Osteoblast (primary cell): ENCODE data around the gene GPRIN1. TPM values are rescaled to one million over a fixed set of nuclear protein-coding genes. Genes with fewer than 3 reads are reported as not detected.

Experiments
- DNase-seq: peaks from one replicate; pipeline ENCODE4 v3.0.0; 2011; ENCODE audit warnings: low spot score, mixed read lengths; ENCODE audit not compliant: insufficient read length; ENCODE audit errors: missing footprints
- H2AFZ ChIP-seq: 2 replicates; pipeline ENCODE4 v1.6.0; 2011; ENCODE audit warnings: mild to moderate bottlenecking, low read length
- H3K27ac ChIP-seq: 2 replicates; pipeline ENCODE4 v1.5.1; 2011; ENCODE audit warnings: mild to moderate bottlenecking, low read depth, low read length, moderate library complexity
- H3K27me3 ChIP-seq: 2 replicates; pipeline ENCODE4 v1.6.0; 2012; ENCODE audit warnings: mild to moderate bottlenecking, control low read depth, inconsistent platforms, low read length, moderate library complexity; ENCODE audit not compliant: insufficient read depth
- H3K36me3 ChIP-seq: 2 replicates; pipeline ENCODE4 v1.5.1; 2011; ENCODE audit warnings: mild to moderate bottlenecking, low read length, control low read depth, moderate library complexity; ENCODE audit not compliant: insufficient read depth
- H3K4me1 ChIP-seq: 2 replicates; pipeline ENCODE4 v1.5.1; 2011; ENCODE audit warnings: mild to moderate bottlenecking, low read length, control low read depth, moderate library complexity; ENCODE audit not compliant: insufficient read depth
- H3K4me2 ChIP-seq: 2 replicates; pipeline ENCODE4 v1.6.0; 2011; ENCODE audit warnings: mild to moderate bottlenecking, low read length; ENCODE audit not compliant: insufficient read depth
- H3K4me3 ChIP-seq: fragments of 200-600 bp; sonication (generic); 3 replicates; pipeline ENCODE4 v1.5.1; 2012; ENCODE audit warnings: mild to moderate bottlenecking, low read length, inconsistent platforms; ENCODE audit not compliant: insufficient read depth
- H3K79me2 ChIP-seq: 2 replicates; pipeline ENCODE4 v1.6.0; 2012; ENCODE audit warnings: mild to moderate bottlenecking, low read length, control low read depth, inconsistent platforms; ENCODE audit not compliant: insufficient read depth
- H3K9me3 ChIP-seq: 2 replicates; pipeline ENCODE4 v1.5.1; 2011; ENCODE audit warnings: low read depth, low read length, control low read depth
- H4K20me1 ChIP-seq: 2 replicates; pipeline ENCODE4 v1.6.0; 2012; ENCODE audit warnings: mild to moderate bottlenecking, low read length, control low read depth; ENCODE audit not compliant: insufficient read depth
- CTCF ChIP-seq: IDR thresholded peaks from 2 replicates; pipeline ENCODE4 v1.5.1; 2011; ENCODE audit warnings: mild to moderate bottlenecking, low read depth, low read length, moderate library complexity; ENCODE audit errors: extremely low read depth
- total RNA-seq: library from RNA; depleted of rRNA; stranded (reverse); fragments of >200 nt; gene quantifications from 2 replicates; pipeline ENCODE4 v1.2.3, GENCODE V29; 2012

The GPRIN1 gene
- total RNA-seq, 1 donor = 1.8 TPM

GRCh38 chr5:176612008-176612407 lies 2.1 kb upstream of the GPRIN1 start:
- Histone ChIP-seq H3K27me3 (peaks cover 10% of the 10 kb centered on the region), H3K27ac (no peak overlapping the region), H4K20me1 (peaks cover 9% of the 10 kb centered on the region), H3K4me2 (no peak overlapping the region), H2AFZ (no peak overlapping the region), H3K36me3 (no peaks in the 10 kb centered on the region), H3K4me3 (no peak overlapping the region), H3K4me1 (peaks cover 25% of the 10 kb centered on the region), H3K79me2 (no peaks in the 10 kb centered on the region), H3K9me3 (no peaks in the 10 kb centered on the region)
- no peak for DNase-seq
- TF ChIP-seq CTCF = no peak

- DNase-seq = peak; percentile 97
- Histone ChIP-seq H3K27ac (no peak overlapping the region), H3K4me1 (peaks cover 25% of the 10 kb centered on the region), H3K79me2 (no peaks in the 10 kb centered on the region), H4K20me1 (peaks cover 9% of the 10 kb centered on the region), H3K27me3 (peaks cover 9% of the 10 kb centered on the region), H2AFZ (no peak overlapping the region), H3K4me3 (no peak overlapping the region), H3K9me3 (no peaks in the 10 kb centered on the region), H3K36me3 (no peaks in the 10 kb centered on the region), H3K4me2 (no peak overlapping the region)
- TF ChIP-seq CTCF = no peak
Observed at GRCh38 chr5:176611435-176611834, 1.5 kb upstream of the GPRIN1 start.

- Histone ChIP-seq H3K36me3 (no peaks in the 10 kb centered on the region), H3K27me3 (no peaks in the 10 kb centered on the region), H3K9me3 (no peaks in the 10 kb centered on the region), H4K20me1 (peaks cover 9% of the 10 kb centered on the region), H3K4me3 (peak overlapping the region; percentile 70), H3K4me1 (peaks cover 24% of the 10 kb centered on the region), H2AFZ (peak overlapping the region; percentile 78), H3K27ac (no peak overlapping the region), H3K79me2 (no peaks in the 10 kb centered on the region), H3K4me2 (peak overlapping the region; percentile 72)
- no peak for DNase-seq
- TF ChIP-seq CTCF = no peak
Observed at GRCh38 chr5:176610435-176610773, 448 bp upstream of the GPRIN1 start.

- Histone ChIP-seq H3K4me3 (peak overlapping the region; percentile 70), H3K9me3 (no peaks in the 10 kb centered on the region), H3K36me3 (no peaks in the 10 kb centered on the region), H3K4me2 (peak overlapping the region; percentile 68), H3K27me3 (no peaks in the 10 kb centered on the region), H3K79me2 (no peaks in the 10 kb centered on the region), H3K4me1 (peaks cover 13% of the 10 kb centered on the region), H2AFZ (no peak overlapping the region), H4K20me1 (peaks cover 9% of the 10 kb centered on the region), H3K27ac (no peak overlapping the region)
- DNase-seq = peak; percentile 77
- no peak for TF ChIP-seq CTCF
Observed at GRCh38 chr5:176608937-176609723, 826 bp downstream of the GPRIN1 start.
